CD4-positive, alpha-beta memory T cell (primary cell): ENCODE results near the gene SYNM. TPM values are rescaled to one million over a fixed set of nuclear protein-coding genes. Genes with fewer than 3 reads are reported as not detected.

Source experiments
- CTCF ChIA-PET: fragments of 350-600 bp; sonication (Branson Sonifier 250); formaldehyde crosslinking; loops from one replicate; lab custom pipeline; 2021; ENCODE audit warnings: inconsistent platforms; ENCODE audit not compliant: partially characterized antibody; lab: Charles Lee
- POLR2A ChIA-PET: fragments of 350-600 bp; sonication (Branson Sonifier 250); formaldehyde crosslinking; loops from one replicate; lab custom pipeline; 2021; ENCODE audit not compliant: partially characterized antibody; lab: Charles Lee
- DNase-seq, 5 donors: peaks; one replicate each; pipeline versions ENCODE4 v3.0.0 to v3.0.0-alpha.2; 2020 to 2022; ENCODE audit warnings: mixed read lengths in 1 of 5
- H3K27ac ChIP-seq: one replicate; pipeline ENCODE4 v1.7.0; 2013; ENCODE audit warnings: low read depth, low read length
- H3K27me3 ChIP-seq: 2 replicates; pipeline ENCODE4 v1.7.0; 2013; ENCODE audit warnings: mild to moderate bottlenecking, low read length, moderate library complexity; ENCODE audit not compliant: insufficient read depth
- H3K36me3 ChIP-seq: 2 replicates; pipeline ENCODE4 v1.7.0; 2013; ENCODE audit warnings: mild to moderate bottlenecking, low read length, moderate library complexity; ENCODE audit not compliant: insufficient read depth
- H3K4me1 ChIP-seq: 2 replicates; pipeline ENCODE4 v1.7.0; 2013; ENCODE audit warnings: mild to moderate bottlenecking, low read length, moderate library complexity; ENCODE audit not compliant: insufficient read depth
- H3K4me3 ChIP-seq, 2 donors: one replicate each; pipeline ENCODE4 v1.7.0; 2013; ENCODE audit warnings: low read length in 2 of 2, mild to moderate bottlenecking in 1 of 2
- H3K9me3 ChIP-seq, 2 donors: one replicate each; pipeline ENCODE4 v1.7.0; 2013; ENCODE audit warnings: low read length in 2 of 2, control low read depth in 1 of 2; ENCODE audit not compliant: control insufficient read depth in 1 of 2
- H3K27ac Mint-ChIP-seq, 7 donors: one replicate each; pipeline ENCODE4 v1.8.0; 2020 to 2021; ENCODE audit warnings: mixed read lengths in 7 of 7, mild to moderate bottlenecking in 6 of 7, inconsistent platforms in 3 of 7, moderate library complexity in 3 of 7
- H3K27me3 Mint-ChIP-seq, 2 donors: one replicate each; pipeline ENCODE4 v1.8.0; 2020 to 2021; ENCODE audit warnings: mixed read lengths in 2 of 2
- H3K36me3 Mint-ChIP-seq, 2 donors: one replicate each; pipeline ENCODE4 v1.8.0; 2020 to 2021; ENCODE audit warnings: mixed read lengths in 2 of 2, inconsistent platforms in 1 of 2, mild to moderate bottlenecking in 1 of 2
- H3K4me1 Mint-ChIP-seq, 4 donors: one replicate each; pipeline ENCODE4 v1.8.0; 2020 to 2021; ENCODE audit warnings: mixed read lengths in 4 of 4, mild to moderate bottlenecking in 1 of 4
- H3K4me3 Mint-ChIP-seq, 8 donors: one replicate each; pipeline ENCODE4 v1.8.0; 2020 to 2021; ENCODE audit warnings: mixed read lengths in 8 of 8, mild to moderate bottlenecking in 7 of 8, moderate library complexity in 6 of 8, inconsistent platforms in 3 of 8
- H3K9me3 Mint-ChIP-seq, 8 donors: one replicate each; pipeline ENCODE4 v1.8.0; 2020 to 2021; ENCODE audit warnings: mixed read lengths in 8 of 8, mild to moderate bottlenecking in 5 of 8, inconsistent platforms in 3 of 8, moderate library complexity in 1 of 8
- intact Hi-C: fragments of 100-400 bp; cut with micrococcal nuclease; formaldehyde crosslinking; loops from one replicate; pipeline ENCODE4 v1.15.1; 2023
- polyA plus RNA-seq, 2 donors: library from polyadenylated mRNA; unstranded; fragments of 300-500 nt; fragmentation: Illumina TruSeq; gene quantifications; one replicate each; pipeline ENCODE4 v1.2.3, GENCODE V29; 2021
- total RNA-seq, 2 experiments: library from RNA; stranded (reverse); gene quantifications; one replicate each; pipeline ENCODE4 v1.2.3, GENCODE V29; 2021

SYNM gene
- total and polyA plus RNA-seq, 4 experiments from 2014 or later: 0.09 to 14.2 (median 7.0) TPM

DNA sequence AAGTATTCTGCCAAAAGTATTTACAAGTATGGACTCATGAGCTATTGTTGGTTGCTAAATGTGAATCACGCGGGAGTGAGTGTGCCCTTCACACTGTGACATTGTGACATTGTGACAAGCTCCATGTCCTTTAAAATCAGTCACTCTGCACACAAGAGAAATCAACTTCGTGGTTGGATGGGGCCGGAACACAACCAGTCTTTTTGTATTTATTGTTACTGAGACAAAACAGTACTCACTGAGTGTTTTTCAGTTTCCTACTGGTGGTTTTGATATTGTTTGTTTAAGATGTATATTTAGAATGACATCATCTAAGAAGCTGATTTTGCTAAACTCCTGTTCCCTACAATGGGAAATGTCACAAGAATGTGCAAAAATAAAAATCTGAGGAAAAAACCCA is 30.3 kb downstream of the SYNM start:
- ChIA-PET POLR2A (no interaction called here), CTCF (no interaction called here)
- H3K4me3 Mint-ChIP-seq: no peak overlapping the region
- H3K9me3 Mint-ChIP-seq: no peaks in the 10 kb centered on the region
- no peak for DNase-seq
- H3K9me3 ChIP-seq: no peaks in the 10 kb centered on the region
- H3K27me3 ChIP-seq: no peaks in the 10 kb centered on the region
- peaks cover 0 to 3% (median 0%) of the 10 kb centered on the region in 4 donors for H3K4me1 Mint-ChIP-seq
- no peak overlapping the region for H3K27ac ChIP-seq
- H3K27ac Mint-ChIP-seq: no peak overlapping the region
- no peaks in the 10 kb centered on the region for H3K27me3 Mint-ChIP-seq
- no peaks in the 10 kb centered on the region for H3K36me3 ChIP-seq
- no peaks in the 10 kb centered on the region for H3K36me3 Mint-ChIP-seq
- intact Hi-C loops: no loop called here
- no peak overlapping the region for H3K4me3 ChIP-seq
- no peaks in the 10 kb centered on the region for H3K4me1 ChIP-seq

GRCh38 chr15:99137111-99137546 is 32.2 kb downstream of the SYNM start:
- CTCF ChIA-PET: no interaction called here
- intact Hi-C loops: no loop called here
- H3K27ac Mint-ChIP-seq: no peak overlapping the region

DNA sequence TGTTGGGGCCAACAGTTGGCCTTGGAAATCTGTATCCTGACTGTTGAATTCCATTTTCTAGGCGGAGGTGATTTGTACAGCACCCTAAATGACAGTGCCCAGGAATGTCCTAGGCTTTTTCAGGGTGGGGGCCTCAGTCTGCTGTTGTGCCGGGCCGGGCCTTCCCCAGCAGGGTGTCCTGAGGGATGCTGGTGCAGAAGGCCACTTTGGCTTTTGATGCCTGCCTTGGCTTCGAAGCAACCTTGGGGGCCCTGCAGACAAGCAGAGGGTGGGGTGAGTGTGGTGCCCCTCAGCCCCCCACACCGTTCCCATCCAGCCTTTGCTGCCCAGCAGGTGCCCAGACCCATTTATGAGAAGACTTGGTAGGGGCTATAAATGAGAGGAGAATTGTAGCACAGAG is 33.0 kb downstream of the SYNM start:
- Histone ChIP-seq H3K27ac (no peak overlapping the region), H3K4me3 (no peak overlapping the region), H3K4me1 (no peaks in the 10 kb centered on the region), H3K9me3 (no peaks in the 10 kb centered on the region), H3K27me3 (no peaks in the 10 kb centered on the region), H3K36me3 (no peaks in the 10 kb centered on the region)
- Mint-ChIP-seq H3K4me1 (peaks cover 0 to 3% (median 0%) of the 10 kb centered on the region in 4 donors), H3K27ac (no peak overlapping the region), H3K4me3 (no peak overlapping the region), H3K36me3 (no peaks in the 10 kb centered on the region), H3K9me3 (no peaks in the 10 kb centered on the region), H3K27me3 (no peaks in the 10 kb centered on the region)
- CTCF ChIA-PET: no interaction called here
- no peak for DNase-seq
- POLR2A ChIA-PET: no interaction called here
- intact Hi-C loops: no loop called here

More at GRCh38 chr15:99137111-99137546, 32.2 kb downstream of the SYNM start:
- no peak overlapping the region for H3K4me3 Mint-ChIP-seq
- H3K27me3 Mint-ChIP-seq: no peaks in the 10 kb centered on the region
- H3K36me3 Mint-ChIP-seq: no peaks in the 10 kb centered on the region
- peaks cover 0 to 3% (median 0%) of the 10 kb centered on the region in 4 donors for H3K4me1 Mint-ChIP-seq
- Histone ChIP-seq H3K4me3 (no peak overlapping the region), H3K27ac (no peak overlapping the region), H3K36me3 (no peaks in the 10 kb centered on the region), H3K9me3 (no peaks in the 10 kb centered on the region), H3K4me1 (no peaks in the 10 kb centered on the region), H3K27me3 (no peaks in the 10 kb centered on the region)
- H3K9me3 Mint-ChIP-seq: no peaks in the 10 kb centered on the region
- POLR2A ChIA-PET: no interaction called here
- DNase-seq: no peak

- Mint-ChIP-seq H3K9me3 (no peaks in the 10 kb centered on the region), H3K4me3 (no peak overlapping the region), H3K27me3 (no peaks in the 10 kb centered on the region), H3K27ac (no peak overlapping the region), H3K36me3 (no peaks in the 10 kb centered on the region), H3K4me1 (peaks cover 0 to 3% (median 0%) of the 10 kb centered on the region in 4 donors)
- H3K4me1 ChIP-seq: no peaks in the 10 kb centered on the region
- no peaks in the 10 kb centered on the region for H3K27me3 ChIP-seq
- no peak overlapping the region for H3K4me3 ChIP-seq
- no peaks in the 10 kb centered on the region for H3K36me3 ChIP-seq
- ChIA-PET POLR2A (no interaction called here), CTCF (no interaction called here)
- H3K27ac ChIP-seq: no peak overlapping the region
- DNase-seq: no peak
- H3K9me3 ChIP-seq: no peaks in the 10 kb centered on the region
- intact Hi-C loops: no loop called here
Observed at GRCh38 chr15:99138491-99138982, 33.7 kb downstream of the SYNM start.

DNA sequence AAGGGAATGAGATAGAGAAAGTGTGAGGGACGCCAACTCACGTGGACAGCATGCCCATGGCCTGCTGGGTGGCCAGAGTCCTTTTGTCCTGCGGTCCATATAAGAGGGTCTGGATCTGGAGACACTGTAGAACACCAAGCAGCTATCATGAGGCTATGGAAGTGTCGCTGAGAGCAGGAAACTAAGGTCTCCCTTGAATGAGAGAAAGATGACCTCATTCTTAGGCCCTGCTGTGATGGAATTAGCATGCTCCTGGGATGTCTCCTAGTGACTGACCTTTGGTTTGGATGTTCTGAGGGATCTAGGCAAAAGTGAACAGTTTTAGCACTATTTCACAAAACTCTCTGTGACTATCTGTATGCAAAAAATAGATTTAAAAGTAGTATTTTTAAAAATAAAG is 34.4 kb downstream of the SYNM start:
- no peaks in the 10 kb centered on the region for H3K27me3 ChIP-seq
- no peak for DNase-seq
- no peak overlapping the region for H3K27ac ChIP-seq
- ChIA-PET CTCF (interaction anchor here (1.0 kb wide), 1 partner anchor 39 kb away, joined by 3 read pairs; no protein-coding TSS in a partner anchor), POLR2A (no interaction called here)
- peaks cover 0 to 3% (median 0%) of the 10 kb centered on the region in 4 donors for H3K4me1 Mint-ChIP-seq
- no peaks in the 10 kb centered on the region for H3K27me3 Mint-ChIP-seq
- intact Hi-C loops: no loop called here
- no peak overlapping the region for H3K4me3 Mint-ChIP-seq
- H3K36me3 ChIP-seq: no peaks in the 10 kb centered on the region
- H3K9me3 ChIP-seq: no peaks in the 10 kb centered on the region
- H3K4me1 ChIP-seq: no peaks in the 10 kb centered on the region
- no peaks in the 10 kb centered on the region for H3K9me3 Mint-ChIP-seq
- no peak overlapping the region for H3K27ac Mint-ChIP-seq
- H3K4me3 ChIP-seq: no peak overlapping the region
- no peaks in the 10 kb centered on the region for H3K36me3 Mint-ChIP-seq

DNA sequence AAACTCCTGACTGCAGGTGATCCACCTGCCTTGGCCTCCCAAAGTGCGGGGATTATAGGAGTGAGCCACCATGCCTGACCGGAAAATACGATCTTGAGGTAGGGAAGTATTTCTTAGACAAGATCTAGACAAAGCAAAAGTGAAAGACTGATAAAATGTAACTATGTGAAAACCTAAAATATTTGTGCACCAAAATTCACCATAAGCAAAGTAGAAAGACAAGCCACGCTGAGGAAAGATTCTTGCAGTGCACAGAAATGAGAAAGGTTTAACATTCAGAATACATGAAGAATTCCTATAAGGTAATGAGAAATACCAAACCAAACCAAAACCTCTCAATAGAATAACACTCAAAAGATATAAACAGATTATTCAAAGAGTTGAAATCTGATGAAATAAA is 35.7 kb downstream of the SYNM start:
- intact Hi-C loops: no loop called here
- no peak overlapping the region for H3K27ac Mint-ChIP-seq
- DNase-seq: no peak
- no peaks in the 10 kb centered on the region for H3K9me3 ChIP-seq
- no peaks in the 10 kb centered on the region for H3K9me3 Mint-ChIP-seq
- POLR2A ChIA-PET: no interaction called here
- no peak overlapping the region for H3K27ac ChIP-seq
- CTCF ChIA-PET: no interaction called here
- no peaks in the 10 kb centered on the region for H3K27me3 ChIP-seq
- no peaks in the 10 kb centered on the region for H3K4me1 Mint-ChIP-seq
- H3K36me3 ChIP-seq: no peaks in the 10 kb centered on the region
- H3K4me3 ChIP-seq: no peak overlapping the region
- H3K36me3 Mint-ChIP-seq: no peaks in the 10 kb centered on the region
- no peaks in the 10 kb centered on the region for H3K4me1 ChIP-seq
- H3K4me3 Mint-ChIP-seq: no peak overlapping the region
- H3K27me3 Mint-ChIP-seq: no peaks in the 10 kb centered on the region

GRCh38 chr15:99141943-99142342 is 37.1 kb downstream of the SYNM start:
- intact Hi-C loops: no loop called here
- ChIA-PET CTCF (no interaction called here), POLR2A (no interaction called here)
- Histone ChIP-seq H3K4me1 (no peaks in the 10 kb centered on the region), H3K36me3 (no peaks in the 10 kb centered on the region), H3K4me3 (no peak overlapping the region), H3K9me3 (no peaks in the 10 kb centered on the region), H3K27me3 (no peaks in the 10 kb centered on the region), H3K27ac (no peak overlapping the region)
- H3K27me3 Mint-ChIP-seq: no peaks in the 10 kb centered on the region
- no peak overlapping the region for H3K4me3 Mint-ChIP-seq
- no peak for DNase-seq
- H3K9me3 Mint-ChIP-seq: no peaks in the 10 kb centered on the region
- H3K4me1 Mint-ChIP-seq: no peaks in the 10 kb centered on the region
- H3K27ac Mint-ChIP-seq: no peak overlapping the region
- H3K36me3 Mint-ChIP-seq: no peaks in the 10 kb centered on the region

- no peak overlapping the region for H3K27ac Mint-ChIP-seq
- no peak for DNase-seq
- H3K9me3 ChIP-seq: no peaks in the 10 kb centered on the region
- POLR2A ChIA-PET: no interaction called here
- H3K27ac ChIP-seq: no peak overlapping the region
- H3K9me3 Mint-ChIP-seq: no peaks in the 10 kb centered on the region
- no peaks in the 10 kb centered on the region for H3K27me3 ChIP-seq
- no peak overlapping the region for H3K4me3 ChIP-seq
- CTCF ChIA-PET: no interaction called here
- no peaks in the 10 kb centered on the region for H3K36me3 ChIP-seq
- no peaks in the 10 kb centered on the region for H3K27me3 Mint-ChIP-seq
- no peak overlapping the region for H3K4me3 Mint-ChIP-seq
- intact Hi-C loops: no loop called here
- H3K4me1 Mint-ChIP-seq: no peaks in the 10 kb centered on the region
- H3K4me1 ChIP-seq: no peaks in the 10 kb centered on the region
- no peaks in the 10 kb centered on the region for H3K36me3 Mint-ChIP-seq
Observed at GRCh38 chr15:99142562-99142961, 37.7 kb downstream of the SYNM start.
